GM18909 (cell line): ENCODE measurements around the gene BARD1.

Source experiments
- ATAC-seq: cut with Tn5 transposase; IDR thresholded peaks from one replicate; pipeline ENCODE4 v1.9.1; 2021; ENCODE audit warnings: mild to moderate bottlenecking; ENCODE audit not compliant: unreplicated experiment, poor library complexity

BARD1 gene

DNA sequence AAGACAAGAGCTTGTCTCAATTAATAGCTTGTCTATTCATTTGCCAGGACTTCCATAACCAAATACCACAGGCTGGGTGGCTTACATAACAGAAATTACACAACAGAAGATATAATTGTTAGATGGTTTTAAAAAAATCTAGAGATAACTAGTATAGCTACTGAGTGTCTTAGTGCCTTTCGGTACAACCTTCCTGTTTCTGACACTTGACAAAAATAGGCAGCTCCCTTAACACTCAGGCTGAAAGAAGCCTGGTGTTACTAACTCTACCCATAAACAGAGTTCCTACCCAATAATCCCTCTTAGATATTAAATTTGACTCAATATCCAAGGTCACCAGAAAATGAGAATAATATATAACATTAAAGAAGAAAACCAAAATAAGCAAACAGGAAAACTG is 129.7 kb downstream of the BARD1 start:
- peak; percentile 52 for ATAC-seq

DNA sequence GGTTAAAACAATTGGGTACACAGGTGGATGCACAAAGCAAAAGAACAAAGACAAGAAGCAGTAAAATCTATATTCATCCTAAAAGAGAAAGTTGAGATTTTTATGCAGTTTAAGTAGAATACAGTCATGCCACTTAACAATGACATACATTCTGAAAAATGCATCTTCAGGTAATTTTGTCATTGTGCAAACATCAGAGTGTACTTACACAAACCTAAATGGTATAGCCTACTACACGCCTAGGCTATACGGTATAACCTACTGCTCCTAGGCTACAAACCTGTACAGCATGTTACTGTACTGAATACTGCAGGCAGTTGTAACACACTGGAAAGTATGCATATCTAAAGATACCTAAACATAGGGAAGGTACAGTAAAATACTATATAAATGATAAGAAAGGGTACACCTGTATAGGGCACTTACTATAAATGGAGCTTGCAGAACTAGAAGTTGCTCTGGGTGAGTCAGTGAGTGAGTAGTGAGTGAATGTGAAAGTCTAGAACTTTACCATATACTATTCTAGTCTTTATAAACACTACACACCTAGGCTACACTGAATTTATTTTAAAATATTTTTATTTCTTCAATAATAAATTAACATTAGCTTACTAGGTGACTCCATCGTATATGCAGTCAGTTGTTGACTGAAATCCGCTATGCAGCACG is 132.9 kb downstream of the BARD1 start:
- ATAC-seq = no peak
